ENCODE data around the gene METTL26.
A peak's percentile ranks its signal among the peaks of the same experiment; 100 is the strongest.

The METTL26 gene

GRCh38 chr16:674968-675883, 39.1 kb upstream of the METTL26 start, which contains the start of gene RHBDL1:
RHBDL1 (plus strand) TSS chr16:675671; CDS start chr16:675791, 120 bp downstream.
- DNase-seq (ENCODE audit: low read depth in 2 of 2) = no peak

DNA sequence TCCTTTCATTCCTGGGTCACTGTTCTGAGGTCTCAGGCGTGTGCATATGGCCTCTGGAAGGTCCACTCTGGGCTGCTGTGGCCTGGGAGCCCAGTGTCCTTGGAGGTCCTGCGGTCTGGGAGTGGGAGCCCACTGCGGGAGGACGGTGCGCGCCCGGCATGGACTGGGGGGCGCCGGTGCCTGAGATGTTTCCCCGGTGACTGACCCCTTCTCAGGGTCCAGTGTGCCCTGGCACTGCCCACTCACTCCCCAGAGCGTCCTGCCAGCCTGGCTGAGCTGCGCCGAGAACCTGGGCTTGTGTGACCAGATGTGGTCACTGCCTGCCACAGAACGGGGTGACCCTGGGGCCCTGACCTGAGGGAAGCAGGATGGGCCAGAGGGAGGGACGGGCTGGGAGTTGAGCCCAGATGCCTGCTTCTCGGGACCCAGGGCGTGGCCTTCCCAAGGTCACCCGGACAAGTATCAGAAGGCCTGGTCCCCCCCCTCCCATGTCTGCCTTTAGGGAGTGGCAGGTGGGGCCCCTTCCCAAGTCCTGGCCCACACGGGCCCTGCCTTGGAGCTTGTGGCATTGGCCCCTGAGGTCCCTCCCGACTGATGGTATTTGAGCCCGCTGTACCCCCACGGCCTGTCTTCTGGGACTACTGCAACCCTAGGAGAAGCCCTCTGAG, 38.2 kb upstream of the METTL26 start:
- DNase-seq (ENCODE audit: low read depth in 2 of 2) = no peak

DNA sequence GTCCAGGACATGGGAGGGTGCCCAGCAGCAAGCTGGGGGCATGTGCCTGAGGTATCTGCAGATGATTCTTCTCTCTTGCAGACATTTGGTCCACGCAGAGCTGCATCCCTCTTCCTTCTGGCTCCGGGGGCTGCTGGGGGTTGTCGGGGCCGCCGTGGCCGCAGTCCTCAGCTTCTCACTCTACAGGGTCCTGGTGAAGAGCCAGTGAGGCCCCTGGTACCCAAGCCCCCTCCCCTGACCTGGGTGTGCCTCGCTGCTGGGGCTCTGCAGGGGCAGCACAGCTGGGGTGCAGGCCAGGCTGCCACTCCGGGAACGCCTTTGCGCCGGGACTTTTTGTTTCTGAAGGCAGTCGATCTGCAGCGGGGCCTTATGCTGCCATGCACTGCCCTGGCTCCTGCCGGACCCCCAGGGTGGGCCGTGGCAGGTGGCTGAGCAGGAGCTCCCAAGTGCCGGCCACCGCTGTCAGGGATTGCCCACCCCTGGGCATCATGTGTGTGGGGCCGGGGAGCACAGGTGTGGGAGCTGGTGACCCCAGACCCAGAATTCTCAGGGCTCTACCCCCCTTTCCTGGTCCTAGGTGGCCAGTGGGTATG, 37.4 kb upstream of the METTL26 start:
- no peak for DNase-seq (ENCODE audit: low read depth in 2 of 2)

DNA sequence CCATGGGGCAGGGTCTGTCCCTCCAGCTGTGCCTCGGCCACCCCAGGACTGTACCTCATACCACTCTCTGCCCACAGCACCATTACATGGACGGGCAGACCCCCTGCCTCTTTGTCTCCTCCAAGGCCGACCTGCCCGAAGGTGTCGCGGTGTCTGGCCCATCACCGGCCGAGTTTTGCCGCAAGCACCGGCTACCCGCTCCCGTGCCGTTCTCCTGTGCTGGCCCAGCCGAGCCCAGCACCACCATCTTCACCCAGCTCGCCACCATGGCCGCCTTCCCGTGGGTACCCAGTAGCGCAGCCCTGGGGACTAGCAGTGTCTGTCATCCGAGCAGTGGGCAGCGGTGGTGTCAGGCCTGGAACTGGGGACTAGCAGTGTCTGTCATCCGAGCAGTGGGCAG, 36.7 kb upstream of the METTL26 start:
- DNase-seq (ENCODE audit: low read depth in 2 of 2) = no peak

DNA sequence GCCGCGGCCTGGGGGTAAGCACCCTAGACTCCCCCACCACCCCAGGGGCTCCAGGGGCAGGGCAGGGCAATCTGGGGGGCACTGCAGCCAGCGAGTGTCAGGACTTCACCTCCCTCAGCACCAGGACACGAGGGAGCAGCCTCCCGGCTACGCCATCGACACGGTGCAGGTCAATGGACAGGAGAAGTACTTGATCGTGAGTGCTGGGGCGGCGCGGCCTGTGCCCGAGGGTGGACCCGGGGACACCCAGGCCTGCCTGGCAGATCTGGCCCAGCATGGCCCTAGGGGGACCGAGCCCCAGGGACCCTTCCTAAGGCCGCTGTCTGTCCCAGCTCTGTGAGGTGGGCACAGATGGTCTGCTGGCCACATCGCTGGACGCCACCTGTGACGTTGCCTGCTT, 36.3 kb upstream of the METTL26 start:
- no peak for DNase-seq (ENCODE audit: low read depth in 2 of 2)

- no peak for DNase-seq (ENCODE audit: low read depth in 2 of 2)
These were observed 35.4 kb upstream of the METTL26 start for GRCh38 chr16:671353-672131.

DNA sequence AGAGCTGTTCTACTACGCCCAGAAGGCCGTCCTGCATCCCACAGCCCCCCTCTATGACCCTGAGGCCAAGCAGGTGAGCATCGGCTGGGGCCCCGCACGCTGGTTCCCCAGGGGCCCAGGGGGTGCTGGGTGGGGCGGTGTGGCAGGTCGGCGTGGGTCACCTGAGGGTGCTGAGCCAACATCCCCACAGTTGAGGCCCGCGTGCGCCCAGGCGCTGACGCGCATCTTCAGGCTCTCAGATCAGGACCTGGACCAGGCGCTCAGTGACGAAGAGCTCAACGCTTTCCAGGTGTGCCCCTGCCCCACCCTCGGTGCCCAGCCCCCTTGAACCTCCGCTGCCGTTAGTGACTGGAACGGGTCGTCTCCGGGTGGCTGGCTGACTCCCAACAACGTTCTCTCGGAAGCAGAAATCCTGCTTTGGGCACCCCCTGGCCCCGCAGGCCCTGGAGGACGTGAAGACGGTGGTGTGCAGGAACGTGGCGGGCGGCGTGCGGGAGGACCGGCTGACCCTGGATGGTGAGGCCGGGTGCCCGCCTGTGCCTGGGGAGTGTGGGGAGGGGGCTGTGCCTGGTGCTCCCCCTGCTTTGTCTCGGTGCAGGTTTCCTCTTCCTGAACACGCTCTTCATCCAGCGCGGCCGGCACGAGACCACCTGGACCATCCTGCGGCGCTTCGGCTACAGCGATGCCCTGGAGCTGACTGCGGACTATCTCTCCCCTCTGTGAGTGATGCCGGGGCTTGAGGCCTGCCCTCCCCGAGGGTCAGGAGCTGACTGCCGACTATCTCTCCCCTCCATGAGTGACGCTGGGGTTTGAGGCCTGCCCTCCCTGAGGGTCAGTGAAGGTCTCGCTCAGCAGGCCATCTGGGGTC, 34.6 kb upstream of the METTL26 start:
- no peak for DNase-seq (ENCODE audit: low read depth in 2 of 2)

GRCh38 chr16:669666-670065, 33.6 kb upstream of the METTL26 start:
- DNase-seq (ENCODE audit: low read depth in 2 of 2) = no peak

- DNase-seq (ENCODE audit: low read depth in 2 of 2) = no peak
These were observed 32.5 kb upstream of the METTL26 start for GRCh38 chr16:668519-669171.

DNA sequence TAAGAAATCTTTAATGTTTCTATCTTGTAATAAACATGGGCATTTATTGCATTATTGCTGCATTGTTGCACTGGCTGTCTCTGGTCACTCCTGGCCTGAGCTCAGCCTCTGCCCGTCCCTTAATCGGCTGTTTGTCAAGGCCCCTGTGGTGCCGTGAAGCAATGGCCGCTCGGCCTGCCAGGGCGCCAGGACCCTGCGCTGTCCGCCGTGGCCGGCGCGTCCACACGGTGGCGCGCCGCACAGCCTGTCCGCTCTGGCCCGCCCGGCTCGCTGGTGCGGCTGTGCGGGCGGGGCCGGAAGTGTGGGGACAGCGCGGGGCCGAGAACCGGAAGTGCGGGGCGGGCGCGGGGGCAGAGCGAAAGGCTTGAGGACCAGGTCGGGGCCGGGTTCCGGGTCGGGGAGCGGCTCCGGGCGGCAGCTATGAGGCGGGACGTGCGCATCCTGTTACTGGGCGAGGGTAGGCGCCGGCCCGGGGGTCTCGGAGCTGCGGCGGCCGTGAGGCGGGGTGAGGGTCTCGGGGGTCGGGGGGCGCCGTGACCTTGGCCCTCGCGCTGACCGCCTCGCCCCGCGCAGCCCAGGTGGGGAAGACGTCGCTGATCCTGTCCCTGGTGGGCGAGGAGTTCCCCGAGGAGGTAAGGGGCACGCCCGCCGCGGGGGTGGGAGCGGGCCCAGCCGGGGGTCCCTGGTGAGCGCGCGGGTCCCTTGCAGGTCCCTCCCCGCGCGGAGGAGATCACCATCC, 31.8 kb upstream of the METTL26 start, which contains the start of gene RHOT2:
TSS of gene RHOT2 (plus strand) at position 353 of the 739 bp plus-strand sequence. CDS start at position 421, 68 bp downstream.
- peak; percentile 90 to 91 for DNase-seq (ENCODE audit: low read depth in 2 of 2)

DNA sequence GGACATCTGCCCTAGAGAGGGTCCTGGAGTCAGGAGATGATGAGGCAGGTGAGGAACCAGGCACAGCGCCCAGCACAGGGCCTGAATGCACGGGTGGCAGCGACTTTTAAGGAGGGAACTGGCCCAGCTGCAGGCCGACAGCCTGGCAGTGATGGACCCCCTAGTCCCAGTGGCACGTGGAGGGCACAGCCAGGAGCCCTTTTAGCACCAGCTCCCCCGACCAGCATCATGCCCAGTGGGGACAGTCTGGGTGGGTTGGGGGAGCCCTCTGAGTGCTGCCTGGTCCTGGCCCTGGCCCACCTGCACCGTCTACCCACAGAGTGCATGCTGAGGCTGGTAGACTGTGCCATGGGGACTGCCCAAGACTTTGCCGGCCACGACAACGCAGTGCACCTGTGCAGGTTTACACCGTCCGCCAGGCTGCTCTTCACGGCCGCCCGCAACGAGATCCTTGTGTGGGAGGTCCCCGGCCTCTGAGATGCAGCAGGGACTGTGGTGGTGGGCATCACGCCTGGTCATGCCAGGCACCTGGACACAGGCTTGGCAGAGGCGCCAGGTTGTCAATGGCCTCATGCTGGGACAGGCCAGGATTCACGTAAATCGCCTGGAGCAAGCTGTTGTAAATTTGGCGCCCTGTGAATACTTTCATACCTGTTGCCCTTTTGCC, 31.1 kb upstream of the METTL26 start:
- DNase-seq (ENCODE audit: low read depth in 2 of 2) = no peak

DNA sequence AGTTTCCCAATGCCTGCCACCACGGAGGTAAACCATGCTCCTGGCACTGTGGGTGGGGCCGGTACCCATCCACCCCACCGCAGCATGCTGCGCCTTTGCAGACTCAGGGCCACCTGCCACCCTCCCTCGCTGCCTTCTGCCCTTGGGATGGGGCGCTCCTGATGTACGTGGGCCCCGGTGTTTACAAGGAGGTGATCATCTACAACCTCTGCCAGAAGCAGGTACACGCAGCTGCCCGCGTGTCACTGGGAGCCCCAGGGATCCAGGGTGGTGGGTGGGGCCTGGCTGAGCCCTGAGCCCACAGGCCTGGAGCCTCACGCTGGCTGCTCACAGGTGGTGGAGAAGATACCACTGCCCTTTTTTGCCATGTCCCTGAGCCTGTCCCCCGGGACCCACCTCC, 30.5 kb upstream of the METTL26 start:
- DNase-seq (ENCODE audit: low read depth in 2 of 2) = no peak

DNA sequence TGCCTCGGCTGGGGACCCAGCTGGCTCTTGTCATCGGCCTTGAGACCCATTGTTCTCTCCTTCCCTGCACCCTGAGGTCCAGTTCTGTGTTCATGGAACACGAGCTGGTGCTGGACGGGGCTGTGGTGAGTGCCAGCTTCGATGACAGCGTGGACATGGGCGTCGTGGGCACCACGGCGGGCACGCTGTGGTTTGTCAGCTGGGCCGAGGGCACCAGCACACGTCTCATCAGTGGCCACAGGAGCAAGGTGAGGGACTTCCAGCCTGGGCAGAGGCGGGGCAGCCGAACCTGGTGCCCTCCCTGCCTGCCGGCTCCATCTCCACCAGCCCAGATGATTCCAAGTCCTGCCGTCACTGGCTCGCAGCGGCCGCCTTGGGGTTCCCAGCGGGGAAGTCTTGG, 26.5 kb upstream of the METTL26 start:
- DNase-seq (ENCODE audit: low read depth in 2 of 2) = no peak

DNA sequence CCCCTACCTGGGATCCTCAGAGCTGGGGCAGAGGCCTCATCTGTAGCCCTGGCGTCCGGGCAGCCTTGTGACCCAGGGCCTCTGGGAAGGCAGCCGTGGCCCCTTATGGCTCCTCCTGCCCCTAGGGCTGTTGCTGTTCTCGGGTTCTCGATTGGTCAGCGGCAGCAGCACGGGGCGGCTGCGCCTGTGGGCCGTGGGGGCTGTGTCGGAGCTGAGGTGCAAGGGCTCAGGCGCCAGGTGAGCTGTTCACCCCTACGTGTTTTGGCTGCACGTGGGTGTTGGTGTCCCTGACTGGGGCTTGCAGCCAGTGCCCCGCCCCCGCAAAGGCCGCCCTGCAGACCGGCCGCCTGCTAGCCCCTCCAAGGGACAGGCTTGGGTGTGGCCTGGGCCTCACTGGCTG, 26.0 kb upstream of the METTL26 start:
- DNase-seq (ENCODE audit: low read depth in 2 of 2) = no peak

DNA sequence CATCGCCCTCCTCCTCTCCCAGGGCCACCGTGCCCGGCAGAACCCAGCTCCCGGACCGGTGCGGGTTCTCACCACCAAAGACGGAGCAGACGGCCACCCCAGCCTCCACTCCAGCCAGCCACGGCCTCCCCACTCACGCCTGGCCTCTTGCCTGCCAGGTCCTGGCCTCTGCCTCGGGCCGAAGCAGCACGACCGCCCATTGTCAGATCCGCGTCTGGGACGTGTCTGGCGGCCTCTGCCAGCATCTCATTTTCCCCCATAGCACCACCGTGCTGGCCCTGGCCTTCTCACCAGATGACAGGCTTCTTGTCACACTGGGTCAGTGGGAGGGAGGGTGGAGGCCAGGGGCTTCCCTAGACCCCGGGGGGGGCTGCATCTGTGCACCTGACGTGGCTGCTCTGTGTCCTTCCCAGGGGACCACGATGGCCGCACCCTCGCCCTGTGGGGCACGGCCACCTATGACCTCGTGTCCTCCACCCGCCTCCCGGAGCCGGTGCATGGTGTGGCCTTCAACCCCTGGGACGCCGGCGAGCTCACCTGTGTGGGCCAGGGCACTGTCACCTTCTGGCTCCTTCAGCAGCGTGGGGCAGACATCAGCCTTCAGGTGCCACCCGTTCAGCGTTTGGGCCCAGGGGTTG, 25.2 kb upstream of the METTL26 start:
- no peak for DNase-seq (ENCODE audit: low read depth in 2 of 2)

DNA sequence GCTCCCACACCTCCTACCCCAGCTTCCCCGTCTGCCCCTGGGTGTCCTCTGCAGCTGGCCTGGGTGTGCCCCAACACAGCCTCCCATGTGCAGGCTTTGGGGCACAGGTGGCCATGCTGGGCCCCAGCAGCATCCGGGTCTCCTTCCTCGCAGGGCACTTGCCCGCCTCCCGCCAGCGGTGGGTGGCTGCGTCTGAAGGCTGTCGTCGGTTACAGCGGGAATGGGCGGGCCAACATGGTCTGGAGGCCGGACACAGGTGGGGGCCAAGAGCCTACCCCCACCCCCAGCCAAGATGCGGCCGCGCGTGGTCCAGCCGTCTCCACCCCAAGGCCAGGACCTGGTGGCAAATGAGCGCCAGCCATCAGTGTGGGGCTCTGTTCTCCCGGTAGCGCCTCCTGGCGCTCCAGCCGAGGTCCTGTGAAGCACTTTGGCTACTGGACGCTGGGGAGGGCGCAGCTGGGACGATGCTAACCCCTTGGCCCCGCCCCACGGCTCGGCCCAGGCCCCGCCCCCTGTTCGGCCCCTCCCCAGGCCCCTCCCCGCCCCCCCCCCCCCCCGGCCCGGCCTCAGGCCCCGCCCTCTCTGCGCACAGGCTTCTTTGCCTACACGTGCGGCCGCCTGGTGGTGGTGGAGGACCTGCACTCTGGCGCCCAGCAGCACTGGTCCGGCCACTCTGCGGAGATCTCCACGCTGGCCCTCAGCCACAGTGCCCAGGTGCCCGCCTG, 24.5 kb upstream of the METTL26 start:
- DNase-seq (ENCODE audit: low read depth in 2 of 2) = peak; percentile 47 to 62

- no peak for DNase-seq (ENCODE audit: low read depth in 2 of 2)
These were observed 24.0 kb upstream of the METTL26 start for GRCh38 chr16:660132-660458.

DNA sequence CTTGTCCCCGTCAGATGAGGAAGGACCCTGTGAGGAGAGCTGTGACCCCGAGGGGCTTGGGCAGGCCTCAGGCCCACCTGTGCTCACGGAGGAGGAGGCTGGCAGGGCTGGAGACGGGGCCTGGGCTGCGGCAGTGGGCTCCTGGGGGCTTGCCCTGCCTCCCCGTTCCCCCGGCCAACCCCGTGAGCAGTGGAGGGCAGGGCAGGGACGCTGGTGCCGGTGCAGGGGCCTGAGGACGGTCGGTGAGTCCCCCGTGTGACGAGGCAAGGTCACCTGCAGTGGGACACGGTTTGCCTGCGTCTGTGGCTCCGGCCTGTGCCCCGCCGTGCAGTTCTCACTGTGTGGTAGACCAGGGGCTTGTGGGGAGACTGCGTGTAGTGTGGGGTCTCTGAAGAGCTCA, 23.5 kb upstream of the METTL26 start:
- no peak for DNase-seq (ENCODE audit: low read depth in 2 of 2)
